Neural cell (in vitro differentiated cells): ENCODE measurements around the gene ZNF316. TPM values are rescaled to one million over a fixed set of nuclear protein-coding genes. Genes with fewer than 3 reads are reported as not detected.

ENCODE experiments used
- H2AFZ ChIP-seq: fragments of 200-600, 300-800 bp; sonication (generic), shearing (Covaris generic); 2 replicates; pipeline ENCODE4 v1.6.0; 2014; ENCODE audit warnings: low read depth, mild to moderate bottlenecking, antibody characterized with exemption, low read length, moderate library complexity
- H3F3A ChIP-seq: fragments of 200-600 bp; shearing (Covaris generic); 2 replicates; pipeline ENCODE4 v1.6.1; 2016; ENCODE audit warnings: mild to moderate bottlenecking, moderate library complexity, mixed read lengths, antibody characterized with exemption, low read length; ENCODE audit not compliant: insufficient read depth, poor library complexity, severe bottlenecking
- H3K27ac ChIP-seq: fragments of 200-600, 300-800 bp; sonication (generic), shearing (Covaris generic); 2 replicates; pipeline ENCODE4 v1.5.1; 2014; ENCODE audit warnings: mild to moderate bottlenecking, low read length, moderate library complexity
- H3K27me3 ChIP-seq: fragments of 300-800, 200-600 bp; sonication (generic), shearing (Covaris generic); 2 replicates; pipeline ENCODE4 v1.6.0; 2014; ENCODE audit warnings: mild to moderate bottlenecking, low read depth, low read length, moderate library complexity; ENCODE audit not compliant: insufficient read depth
- H3K36me3 ChIP-seq: fragments of 300-800, 200-600 bp; sonication (generic), shearing (Covaris generic); 2 replicates; pipeline ENCODE4 v1.5.1; 2014; ENCODE audit warnings: mild to moderate bottlenecking, antibody characterized with exemption, low read length, moderate library complexity; ENCODE audit not compliant: insufficient read depth
- H3K4me2 ChIP-seq: fragments of 300-800, 200-600 bp; sonication (generic), shearing (Covaris generic); 2 replicates; pipeline ENCODE4 v1.6.0; 2014; ENCODE audit warnings: mild to moderate bottlenecking, low read length
- H3K4me3 ChIP-seq: fragments of 300-800, 200-600 bp; sonication (generic), shearing (Covaris generic); 2 replicates; pipeline ENCODE4 v1.5.1; 2014; ENCODE audit warnings: mild to moderate bottlenecking, low read length, moderate library complexity
- H3K79me2 ChIP-seq: fragments of 200-600 bp; shearing (Covaris generic); replicated peaks from 2 replicates; pipeline ENCODE4 v1.6.0; 2014; ENCODE audit warnings: mild to moderate bottlenecking, low read length, moderate library complexity; ENCODE audit not compliant: insufficient read depth
- H3K9ac ChIP-seq: fragments of 300-800, 200-600 bp; sonication (generic), shearing (Covaris generic); 2 replicates; pipeline ENCODE4 v1.6.1; 2016; ENCODE audit warnings: mild to moderate bottlenecking, low read length, mixed read lengths
- H3K9me2 ChIP-seq: fragments of 200-600 bp; shearing (Covaris generic); 2 replicates; pipeline ENCODE4 v1.6.1; 2016; ENCODE audit warnings: mild to moderate bottlenecking, low read length, mixed read lengths; ENCODE audit not compliant: insufficient read depth
- H3K9me3 ChIP-seq: fragments of 200-600, 300-800 bp; sonication (generic), shearing (Covaris generic); 2 replicates; pipeline ENCODE4 v1.6.1; 2016; ENCODE audit warnings: mild to moderate bottlenecking, mixed run types, low read length, moderate library complexity, mixed read lengths
- H4K20me1 ChIP-seq: fragments of 200-600 bp; shearing (Covaris generic); 2 replicates; pipeline ENCODE4 v1.6.1; 2016; ENCODE audit warnings: mild to moderate bottlenecking, mixed run types; ENCODE audit not compliant: insufficient read depth
- CTCF ChIP-seq: fragments of 450-650 bp; IDR thresholded peaks from 2 replicates; pipeline ENCODE4 v1.5.1; 2014; ENCODE audit warnings: antibody characterized with exemption, mild to moderate bottlenecking, moderate library complexity; ENCODE audit not compliant: poor library complexity, severe bottlenecking
- EP300 ChIP-seq: fragments of 450-650 bp; conservative IDR thresholded peaks from 2 replicates; pipeline ENCODE4 v1.6.1; 2014; ENCODE audit warnings: antibody characterized with exemption, mild to moderate bottlenecking, moderate library complexity; ENCODE audit not compliant: poor library complexity, severe bottlenecking
- EZH2 ChIP-seq: fragments of 200-600, 300-800 bp; shearing (Covaris generic), sonication (generic); IDR thresholded peaks from 2 replicates; pipeline ENCODE4 v1.6.1; 2014; ENCODE audit warnings: antibody characterized with exemption, low read length, borderline replicate concordance, mild to moderate bottlenecking; ENCODE audit not compliant: insufficient read depth, poor library complexity, severe bottlenecking
- MXI1 ChIP-seq: fragments of 450-650 bp; conservative IDR thresholded peaks from 2 replicates; pipeline ENCODE4 v1.6.1; 2014; ENCODE audit warnings: antibody characterized with exemption, mild to moderate bottlenecking; ENCODE audit not compliant: poor library complexity, severe bottlenecking
- POLR2AphosphoS5 ChIP-seq: IDR thresholded peaks from 2 replicates; pipeline ENCODE4 v1.6.1; 2012
- RAD21 ChIP-seq: fragments of 450-650 bp; conservative IDR thresholded peaks from 2 replicates; pipeline ENCODE4 v1.6.1; 2014; ENCODE audit warnings: antibody characterized with exemption, mild to moderate bottlenecking, moderate library complexity
- REST ChIP-seq: IDR thresholded peaks from 2 replicates; pipeline ENCODE4 v1.6.1; 2012; ENCODE audit warnings: borderline replicate concordance
- SMC3 ChIP-seq: fragments of 450-650 bp; conservative IDR thresholded peaks from 2 replicates; pipeline ENCODE4 v1.6.1; 2014; ENCODE audit warnings: antibody characterized with exemption, mild to moderate bottlenecking, moderate library complexity; ENCODE audit not compliant: poor library complexity
- TAF1 ChIP-seq: IDR thresholded peaks from 2 replicates; pipeline ENCODE4 v1.6.1; 2012; ENCODE audit warnings: low read depth
- polyA plus RNA-seq: library from polyadenylated mRNA; depleted of rRNA; stranded (reverse); fragments of >200 nt; gene quantifications from 2 replicates; pipeline ENCODE4 v1.2.3, GENCODE V29; 2014

ZNF316 gene
- polyA plus RNA-seq, 1 donor from 2014 or later = 22.2 TPM

- TF ChIP-seq CTCF = no peak
- H3K27me3 ChIP-seq = no peaks in the 10 kb centered on the region
Measured at GRCh38 chr7:6589151-6589828, 47.8 kb upstream of the ZNF316 start.

GRCh38 chr7:6589829-6590644 lies 47.1 kb upstream of the ZNF316 start, which contains the start of gene INTS15:
Gene INTS15, plus strand, starts transcription at chr7:6590021. Its CDS starts 263 bp downstream, at chr7:6590284.
- Histone ChIP-seq H3K27ac (peak within 1 kb of the TSS; percentile 83), H4K20me1 (no peaks in the 10 kb centered on the region), H3K36me3 (no peaks in the 10 kb centered on the region), H3K79me2 (peaks cover 3% of the 10 kb centered on the region), H3K9me3 (no peaks in the 10 kb centered on the region), H3K9ac (peak within 1 kb of the TSS; percentile 93), H3F3A (no peaks in the 10 kb centered on the region), H3K4me2 (peak within 1 kb of the TSS; percentile 92), H3K4me3 (peak within 1 kb of the TSS; percentile 100), H3K9me2 (no peaks in the 10 kb centered on the region), H3K27me3 (no peaks in the 10 kb centered on the region), H2AFZ (peak within 1 kb of the TSS; percentile 90)
- TF ChIP-seq SMC3 (peak; percentile 80), MXI1 (peak; percentile 83), POLR2AphosphoS5 (peak; percentile 76), EZH2 (no peak), EP300 (peak; percentile 33), TAF1 (no peak), RAD21 (peak; percentile 62), REST (no peak), CTCF (peak; percentile 91)

More at GRCh38 chr7:6589151-6589828, 47.8 kb upstream of the ZNF316 start:
- Histone ChIP-seq H2AFZ (peak overlapping the region; percentile 56), H4K20me1 (no peaks in the 10 kb centered on the region), H3K4me2 (no peak overlapping the region), H3K9me2 (no peaks in the 10 kb centered on the region), H3K36me3 (no peaks in the 10 kb centered on the region), H3K27ac (peak overlapping the region; percentile 39), H3K4me3 (peak overlapping the region; percentile 59), H3K9ac (peak overlapping the region; percentile 93), H3K79me2 (peaks cover 3% of the 10 kb centered on the region), H3K9me3 (no peaks in the 10 kb centered on the region), H3F3A (no peaks in the 10 kb centered on the region)
